HG03095 (cell line): Measurements from ENCODE around the gene HEXD.

Source experiments
- ATAC-seq: cut with Tn5 transposase; IDR thresholded peaks from one replicate; pipeline ENCODE4 v1.9.1; 2021; ENCODE audit warnings: moderate library complexity; ENCODE audit not compliant: unreplicated experiment

The HEXD gene

DNA sequence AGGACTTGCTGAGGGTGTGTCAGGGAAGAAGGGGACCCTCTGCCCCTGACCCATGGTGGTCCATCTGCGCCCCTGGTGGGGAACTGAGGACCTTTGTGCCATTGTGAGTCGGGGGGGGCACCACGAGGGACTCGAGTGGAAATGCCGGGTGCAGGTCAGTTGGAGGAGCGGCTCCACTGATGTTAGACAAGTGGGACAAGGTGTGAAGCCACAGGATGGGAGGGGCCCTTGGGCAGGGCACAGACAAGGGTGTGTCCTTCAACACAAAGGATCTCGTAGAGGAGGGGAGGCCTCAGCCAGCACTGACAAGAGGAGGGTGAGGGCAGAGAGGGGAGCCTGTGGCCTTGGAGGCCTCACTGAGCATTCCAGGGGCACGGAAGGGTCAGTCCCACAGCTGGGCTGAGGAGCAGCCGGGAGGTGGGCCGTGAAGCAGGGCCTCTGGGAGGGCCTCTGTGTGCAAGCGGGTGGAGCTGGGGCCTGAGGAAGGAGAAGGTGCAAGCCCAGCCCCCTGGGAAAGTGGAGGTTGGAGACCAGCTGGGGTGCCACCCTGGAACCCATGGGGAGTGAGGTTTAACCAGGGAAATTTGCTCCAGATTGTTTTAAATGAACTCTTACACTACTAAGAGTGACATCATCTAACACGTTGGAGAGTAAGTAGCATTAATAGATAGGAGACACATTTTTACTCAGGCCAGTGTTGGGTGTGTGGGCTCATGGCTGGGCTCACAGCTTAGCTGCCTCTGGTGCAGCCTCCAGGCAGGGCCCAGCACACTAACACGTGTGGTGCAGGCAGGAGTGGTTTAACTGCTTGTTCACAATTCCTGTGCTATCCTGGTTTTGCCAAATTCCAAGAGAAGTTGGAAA lies 68.3 kb downstream of the HEXD start:
- no peak for ATAC-seq

DNA sequence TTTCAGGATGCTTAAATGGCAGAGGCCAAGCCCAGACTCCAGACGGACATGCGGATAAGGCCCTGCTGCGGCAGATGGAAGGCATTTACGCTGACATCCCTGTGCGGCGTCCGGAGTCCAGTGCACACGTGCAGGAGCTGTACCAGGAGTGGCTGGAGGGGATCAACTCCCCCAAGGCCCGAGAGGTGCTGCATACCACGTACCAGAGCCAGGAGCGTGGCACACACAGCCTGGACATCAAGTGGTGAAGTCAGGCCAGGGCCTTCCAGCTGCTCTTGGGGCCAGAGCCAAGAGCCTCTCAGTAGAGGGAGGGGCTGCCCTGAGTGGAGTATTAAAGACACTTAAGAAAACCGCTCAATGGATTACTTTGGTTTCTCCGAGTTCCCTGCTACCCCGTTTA lies 69.8 kb downstream of the HEXD start:
- ATAC-seq = no peak

DNA sequence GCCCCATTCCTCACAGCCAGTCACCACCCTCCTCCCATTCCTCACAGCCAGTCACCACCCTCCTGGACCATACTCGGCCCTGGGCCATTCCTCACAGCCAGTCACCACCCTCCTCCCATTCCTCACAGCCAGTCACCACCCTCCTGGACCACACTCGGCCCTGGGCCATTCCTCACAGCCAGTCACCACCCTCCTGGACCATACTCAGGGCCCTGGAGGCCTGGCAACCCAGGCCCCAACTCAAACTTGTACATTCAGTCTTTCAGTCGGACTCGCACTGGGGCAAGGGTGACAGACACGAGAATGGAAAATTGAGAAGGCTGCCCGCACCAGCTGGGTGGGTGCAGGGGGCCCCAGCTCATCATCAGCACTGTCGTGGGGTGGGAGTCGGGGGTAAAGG lies 71.0 kb downstream of the HEXD start:
- no peak for ATAC-seq

DNA sequence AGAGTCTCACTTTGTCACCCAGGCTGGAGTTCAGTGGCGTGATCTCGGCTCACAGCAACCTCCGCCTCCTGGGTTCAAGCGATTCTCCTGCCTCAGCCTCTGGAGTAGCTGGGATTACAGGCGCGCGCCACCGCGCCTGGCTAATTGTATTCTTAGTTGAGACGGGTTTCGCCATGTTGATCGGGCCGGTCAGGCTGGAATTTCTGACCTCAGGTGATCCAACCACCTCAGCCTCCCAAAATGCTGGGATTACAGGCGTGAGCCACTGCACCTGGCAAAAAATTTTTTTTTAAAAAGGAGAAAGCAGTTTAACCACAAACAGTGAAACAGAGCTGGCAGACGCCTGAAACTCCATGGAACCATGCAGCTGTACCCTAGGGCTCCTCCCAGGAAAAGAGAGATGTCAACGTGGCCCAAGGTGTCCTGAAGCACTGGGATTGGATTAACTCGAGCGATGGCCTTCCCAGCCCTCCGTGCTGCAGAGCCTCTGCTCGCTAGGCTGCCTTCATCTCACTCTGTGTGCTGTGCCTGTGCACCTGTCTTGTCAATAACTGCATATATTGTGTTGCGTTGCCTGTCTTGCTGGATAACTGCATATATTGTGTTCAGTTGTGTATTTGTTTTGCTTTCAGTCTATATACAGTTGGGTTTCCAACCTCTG lies 71.8 kb downstream of the HEXD start:
- ATAC-seq = no peak

DNA sequence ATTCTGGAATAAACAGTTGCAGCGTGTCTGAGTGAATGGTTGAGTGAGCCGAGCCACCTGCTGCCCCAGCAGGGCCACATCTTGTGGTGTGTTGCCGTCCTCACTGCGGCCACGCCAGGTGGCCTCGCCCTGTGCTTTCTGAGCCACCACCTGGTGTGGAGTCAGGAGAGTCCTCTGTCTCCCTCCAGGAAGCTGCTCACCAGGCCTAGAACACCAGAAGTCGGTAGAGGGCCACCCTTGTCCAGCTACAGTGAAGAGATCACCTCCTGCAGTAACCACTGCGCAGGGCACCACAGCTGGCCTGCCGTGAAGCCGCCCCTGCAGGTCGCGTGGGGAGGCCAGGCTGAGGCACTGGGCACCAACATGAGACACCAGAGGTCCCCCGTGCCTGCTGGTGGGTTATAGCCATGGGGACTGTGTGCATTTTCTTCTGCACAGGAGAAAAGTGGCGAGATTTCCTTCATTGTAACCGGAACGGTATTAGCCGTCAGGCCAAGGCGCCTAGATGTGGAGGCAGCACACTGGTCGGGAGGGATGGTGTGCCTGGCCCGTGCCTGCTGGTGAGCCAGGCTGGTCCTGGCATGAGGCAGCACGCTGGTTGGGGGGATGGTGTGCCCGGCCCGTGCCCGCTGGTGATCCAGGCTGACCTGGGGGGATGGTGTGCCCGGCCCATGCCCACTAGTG lies 72.5 kb downstream of the HEXD start:
- no peak for ATAC-seq

DNA sequence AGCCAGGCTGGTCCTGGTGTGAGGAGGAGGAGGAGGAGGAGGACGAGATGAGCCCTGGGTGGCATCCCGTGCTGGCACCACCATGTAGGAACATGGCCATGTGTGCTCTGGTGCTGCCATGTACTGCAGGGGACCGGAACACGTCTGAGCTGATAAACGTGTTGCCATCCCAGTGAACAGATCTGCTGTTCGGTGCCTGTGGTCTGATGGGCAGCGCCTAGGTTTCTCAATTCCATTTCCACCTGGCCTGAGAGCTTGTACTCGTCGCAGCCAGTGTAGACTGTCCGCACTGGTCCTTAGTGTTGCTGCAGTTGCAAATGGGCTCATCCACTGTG lies 73.0 kb downstream of the HEXD start:
- ATAC-seq = no peak

DNA sequence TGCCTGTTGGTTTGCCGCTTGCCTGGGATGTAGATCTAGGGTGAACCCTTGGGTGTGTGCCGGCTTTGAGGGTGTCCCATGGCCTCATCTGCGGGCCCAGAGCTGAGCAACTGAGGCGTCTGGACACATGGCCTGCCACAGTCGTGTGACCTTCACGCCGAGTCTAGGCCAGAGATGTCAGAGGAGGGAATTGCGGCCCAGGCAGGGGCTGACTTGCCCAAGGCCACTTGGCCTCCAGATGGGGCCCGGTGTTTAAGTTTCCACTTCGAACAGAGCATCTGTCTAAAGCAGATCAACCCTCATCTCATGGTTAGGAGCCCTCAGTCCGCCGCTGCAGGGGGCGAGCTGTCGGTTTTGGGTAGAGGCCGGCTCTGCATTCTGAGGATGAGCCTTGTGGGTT lies 73.4 kb downstream of the HEXD start:
- ATAC-seq = no peak
